GM18508 (cell line): ENCODE results near the gene CDADC1.
A peak's percentile ranks its signal among the peaks of the same experiment; 100 is the strongest.

Source experiments
- ATAC-seq: cut with Tn5 transposase; IDR thresholded peaks from one replicate; pipeline ENCODE4 v1.9.1; 2021; ENCODE audit warnings: moderate number of reproducible peaks; ENCODE audit not compliant: insufficient read depth, unreplicated experiment

CDADC1 gene

DNA sequence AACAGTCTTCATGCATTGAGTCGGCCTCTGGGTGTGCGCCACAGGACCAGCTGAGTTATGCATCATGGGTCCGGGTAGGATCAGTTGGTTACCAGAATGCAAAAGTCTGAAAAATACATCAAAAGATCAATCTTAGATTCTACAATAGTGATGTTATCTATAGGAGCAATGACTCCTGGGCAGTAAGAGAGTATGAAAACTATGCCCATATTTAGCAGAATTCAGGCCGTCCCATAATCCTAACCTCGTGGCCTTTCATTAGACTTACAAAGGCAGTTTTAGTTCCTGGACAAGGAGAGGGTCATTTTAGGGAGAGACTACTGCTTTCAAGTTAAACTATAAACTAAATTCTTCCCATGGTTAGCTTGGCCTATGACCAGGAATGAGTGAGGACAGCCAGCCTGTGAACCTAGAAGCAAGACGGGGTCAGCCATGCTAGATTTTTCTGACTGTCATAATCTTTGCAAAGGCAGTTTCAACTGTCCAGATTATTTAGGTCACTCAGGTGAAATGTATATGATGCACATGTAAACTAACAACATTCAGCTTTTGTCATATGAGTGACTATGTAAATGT, 11.8 kb upstream of the CDADC1 start:
- no peak for ATAC-seq

DNA sequence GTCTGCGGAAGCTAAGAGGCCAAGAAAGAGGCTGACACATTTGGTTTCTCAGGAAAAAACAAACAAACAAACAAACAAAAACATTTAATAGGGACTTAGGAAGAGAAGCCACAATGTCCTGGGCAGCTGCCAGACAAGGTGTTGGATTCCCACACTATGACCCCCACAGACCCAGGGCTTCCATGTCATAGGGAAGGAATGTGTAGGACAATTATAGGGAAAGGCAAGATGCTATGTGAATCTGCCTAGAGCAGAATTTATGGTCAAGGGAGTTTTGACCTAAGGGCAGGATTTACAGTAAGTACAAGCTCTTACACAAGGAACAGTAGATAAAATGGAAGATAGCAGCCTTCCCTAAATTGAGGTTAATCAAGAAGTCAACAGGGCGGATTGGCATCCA, 9.1 kb upstream of the CDADC1 start:
- ATAC-seq = no peak

DNA sequence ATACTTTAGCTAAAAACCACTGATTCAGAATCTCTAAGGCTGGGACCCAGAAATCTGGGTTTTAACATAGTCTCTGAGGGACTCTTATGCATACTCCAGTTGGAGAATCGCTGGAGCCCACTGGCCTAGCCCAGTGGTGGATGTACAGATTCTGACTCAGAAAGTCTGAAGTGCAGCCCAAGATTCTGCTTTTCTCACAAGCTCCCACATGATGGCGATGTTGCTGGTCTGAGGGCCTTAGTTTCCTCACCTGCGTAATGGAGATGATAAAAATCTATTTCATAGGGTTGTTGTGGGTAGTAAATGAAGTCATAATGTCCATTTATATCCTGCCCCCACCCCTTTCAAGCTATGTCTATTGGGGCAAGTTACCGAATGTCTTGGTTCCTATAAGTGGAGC, 7.7 kb upstream of the CDADC1 start:
- no peak for ATAC-seq

GRCh38 chr13:49241296-49241695, 6.4 kb upstream of the CDADC1 start:
- no peak for ATAC-seq

DNA sequence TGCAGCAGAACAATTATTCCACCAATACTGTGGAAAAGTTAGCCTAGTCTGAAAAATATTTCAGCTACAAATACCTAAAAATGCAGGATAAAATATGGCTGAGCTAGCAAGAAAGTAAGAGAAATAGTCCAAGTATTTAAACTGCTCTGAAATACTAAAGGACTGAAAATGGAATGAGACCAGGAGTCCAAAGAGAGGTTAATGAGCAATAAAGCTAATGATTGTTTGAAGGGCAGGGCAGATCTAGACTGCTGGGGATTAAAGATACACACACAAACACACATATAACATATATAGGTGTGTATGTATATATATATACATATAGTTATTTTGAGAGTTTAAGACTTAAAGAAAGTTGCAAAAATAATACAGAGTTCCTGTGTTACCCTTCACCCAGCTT, 2.6 kb upstream of the CDADC1 start:
- no peak for ATAC-seq

- peak; percentile 16 for ATAC-seq
These were observed 679 bp upstream of the CDADC1 start for GRCh38 chr13:49246850-49247642.

GRCh38 chr13:49248622-49249002, 887 bp downstream of the CDADC1 start:
- no peak for ATAC-seq

GRCh38 chr13:49251326-49251725, 3.6 kb downstream of the CDADC1 start:
- ATAC-seq = no peak

GRCh38 chr13:49253310-49253709, 5.6 kb downstream of the CDADC1 start:
- no peak for ATAC-seq

- ATAC-seq = no peak
These were observed 6.3 kb downstream of the CDADC1 start for GRCh38 chr13:49254007-49254406.

DNA sequence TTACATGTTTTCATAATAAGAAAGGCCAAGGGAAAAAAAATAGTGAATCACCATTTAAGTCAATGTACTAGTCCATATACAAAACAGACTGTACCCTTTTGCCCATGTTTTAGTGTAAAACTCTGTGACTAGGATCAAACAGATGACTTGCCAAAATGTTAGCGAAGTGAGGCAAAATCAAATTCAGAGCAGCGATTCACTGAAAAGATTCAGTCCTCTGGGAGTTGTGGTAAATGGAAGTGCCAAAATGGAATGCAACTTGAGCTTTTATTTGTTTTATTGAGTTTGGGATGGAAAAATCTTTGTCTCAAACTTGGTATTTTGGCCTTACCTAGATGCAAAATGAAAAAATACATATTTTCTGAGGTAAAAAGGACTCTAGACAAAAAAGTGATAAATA, 9.1 kb downstream of the CDADC1 start:
- ATAC-seq = no peak

DNA sequence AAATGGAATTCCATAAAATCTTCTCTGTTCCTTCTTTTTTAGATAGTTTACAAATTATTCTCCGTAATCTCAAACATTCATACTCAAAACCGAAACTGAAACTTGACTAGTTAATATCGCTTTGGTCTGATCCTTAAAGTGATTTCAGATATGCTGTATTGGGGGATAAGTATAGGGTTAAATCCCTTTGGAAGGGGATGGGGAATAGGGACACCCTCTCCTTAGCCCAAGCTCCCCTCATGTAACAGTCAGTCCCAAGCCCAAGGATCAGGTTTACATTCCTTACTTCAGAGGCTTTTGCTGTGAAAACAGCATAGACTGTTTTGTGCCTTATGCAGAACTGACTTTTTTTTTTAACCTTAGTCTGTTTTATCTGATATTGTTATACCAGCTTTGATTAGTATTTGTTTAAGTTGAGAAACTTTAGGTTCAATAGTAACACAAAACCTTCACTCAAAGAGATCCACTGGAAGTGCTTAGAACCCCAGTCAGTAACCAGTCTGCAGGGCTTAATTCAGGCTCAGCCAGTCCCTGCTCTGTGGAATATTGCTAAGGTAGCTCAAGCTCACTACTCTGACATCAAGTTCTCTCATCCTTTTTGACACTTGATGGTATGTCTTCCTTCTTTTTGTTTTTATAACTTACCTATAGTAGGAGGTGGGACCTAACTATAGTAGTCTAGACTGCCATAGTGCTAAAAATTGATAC, 10.5 kb downstream of the CDADC1 start:
- ATAC-seq = no peak

GRCh38 chr13:49259586-49259985, 11.9 kb downstream of the CDADC1 start:
- no peak for ATAC-seq

DNA sequence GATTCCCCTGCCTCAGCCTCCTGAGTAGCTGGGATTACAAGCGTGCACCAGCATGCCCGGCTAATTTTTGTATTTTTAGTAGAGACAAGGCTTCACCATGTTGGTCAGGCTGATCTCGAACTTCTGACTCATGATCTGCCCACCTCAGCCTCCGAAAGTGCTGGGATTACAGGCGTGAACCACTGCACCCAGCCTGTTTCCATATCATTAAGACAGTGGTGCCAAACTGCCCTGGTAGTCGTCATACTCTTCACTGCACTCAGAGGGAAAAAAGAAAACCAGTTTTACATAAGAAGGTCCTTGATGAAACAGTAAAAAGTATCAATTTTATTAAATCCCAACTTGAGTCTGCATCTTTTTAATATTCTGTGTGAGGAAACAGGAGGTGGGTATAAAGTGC, 14.9 kb downstream of the CDADC1 start:
- ATAC-seq = no peak

DNA sequence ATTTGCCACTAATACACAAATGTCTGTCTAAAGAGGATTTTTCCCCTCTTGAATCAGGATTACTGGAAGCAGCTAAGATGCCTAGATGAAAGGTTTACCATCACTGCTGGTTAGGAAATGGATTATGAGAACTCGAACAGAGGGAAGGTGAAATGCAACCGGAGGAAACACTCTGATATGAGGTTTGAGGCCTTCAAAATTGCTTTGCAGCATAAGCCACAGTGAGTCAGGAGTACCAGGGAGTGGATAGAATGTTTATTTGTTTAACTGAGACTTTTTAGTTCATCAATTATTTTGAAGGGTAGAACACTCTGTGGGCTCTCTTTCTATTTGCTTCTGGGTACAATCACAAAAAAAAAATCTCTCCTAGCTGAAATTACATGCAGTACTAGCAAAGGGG, 18.1 kb downstream of the CDADC1 start:
- ATAC-seq = no peak

- no peak for ATAC-seq
These were observed 23.5 kb downstream of the CDADC1 start for GRCh38 chr13:49271264-49271663.

DNA sequence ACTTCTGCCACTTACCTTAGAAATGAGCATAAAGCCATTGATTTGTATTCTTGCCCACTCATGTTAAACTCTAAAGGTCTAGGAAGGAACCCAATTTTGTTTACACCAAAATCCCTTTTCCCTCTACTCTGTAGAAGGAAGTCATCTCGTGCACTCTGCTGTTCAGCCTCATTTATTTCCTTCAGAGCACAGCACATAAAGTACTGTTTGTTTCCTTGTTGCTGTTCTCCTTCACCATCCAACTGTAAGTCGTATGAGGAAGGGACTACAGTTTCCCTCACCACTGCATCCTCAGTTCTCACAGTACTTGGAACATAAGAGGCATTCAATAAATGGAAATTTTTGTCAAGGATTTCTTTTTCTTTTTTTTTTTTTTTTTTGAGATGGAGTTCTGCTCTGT, 24.6 kb downstream of the CDADC1 start:
- no peak for ATAC-seq

- no peak for ATAC-seq
These were observed 30.5 kb downstream of the CDADC1 start for GRCh38 chr13:49278211-49278610.

GRCh38 chr13:49279112-49279511, 31.4 kb downstream of the CDADC1 start:
- ATAC-seq = no peak

- no peak for ATAC-seq
These were observed 32.2 kb downstream of the CDADC1 start for GRCh38 chr13:49279885-49280284.

DNA sequence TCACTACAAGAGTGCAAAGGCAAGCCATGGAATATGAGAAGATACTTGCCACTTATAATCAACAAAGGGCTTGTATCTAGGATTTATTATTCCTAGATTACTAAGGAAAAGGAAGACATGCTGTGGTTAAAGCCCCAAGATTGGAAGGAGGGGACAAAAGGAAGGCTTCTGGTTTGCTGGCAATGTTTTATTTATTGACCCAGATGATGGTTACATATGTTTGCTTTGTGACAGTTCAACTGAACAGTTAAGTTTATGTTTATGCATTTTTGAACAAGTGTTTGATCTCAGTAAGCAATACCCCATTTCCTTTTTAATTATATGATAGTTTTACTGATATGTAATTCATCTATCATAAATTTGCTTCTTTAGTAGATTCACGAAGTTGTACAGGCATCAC, 40.3 kb downstream of the CDADC1 start:
- ATAC-seq = no peak

GRCh38 chr13:49288458-49288857, 40.7 kb downstream of the CDADC1 start:
- no peak for ATAC-seq
